ENCODE data around the gene CENPE.

GRCh38 chr4:103244251-103244650 lies 46.1 kb upstream of the CENPE start:
- TF ChIP-seq, protein P1, sequence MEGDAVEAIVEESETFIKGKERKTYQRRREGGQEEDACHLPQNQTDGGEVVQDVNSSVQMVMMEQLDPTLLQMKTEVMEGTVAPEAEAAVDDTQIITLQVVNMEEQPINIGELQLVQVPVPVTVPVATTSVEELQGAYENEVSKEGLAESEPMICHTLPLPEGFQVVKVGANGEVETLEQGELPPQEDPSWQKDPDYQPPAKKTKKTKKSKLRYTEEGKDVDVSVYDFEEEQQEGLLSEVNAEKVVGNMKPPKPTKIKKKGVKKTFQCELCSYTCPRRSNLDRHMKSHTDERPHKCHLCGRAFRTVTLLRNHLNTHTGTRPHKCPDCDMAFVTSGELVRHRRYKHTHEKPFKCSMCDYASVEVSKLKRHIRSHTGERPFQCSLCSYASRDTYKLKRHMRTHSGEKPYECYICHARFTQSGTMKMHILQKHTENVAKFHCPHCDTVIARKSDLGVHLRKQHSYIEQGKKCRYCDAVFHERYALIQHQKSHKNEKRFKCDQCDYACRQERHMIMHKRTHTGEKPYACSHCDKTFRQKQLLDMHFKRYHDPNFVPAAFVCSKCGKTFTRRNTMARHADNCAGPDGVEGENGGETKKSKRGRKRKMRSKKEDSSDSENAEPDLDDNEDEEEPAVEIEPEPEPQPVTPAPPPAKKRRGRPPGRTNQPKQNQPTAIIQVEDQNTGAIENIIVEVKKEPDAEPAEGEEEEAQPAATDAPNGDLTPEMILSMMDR (IDR thresholded peaks at IDR 0.05): no peak
- no peak for TF ChIP-seq POLR2A (IDR thresholded peaks at IDR 0.05)
